Small intestine (tissue), 7 donors: ENCODE measurements around the gene ADAMTS15. TPM values are rescaled to one million over a fixed set of nuclear protein-coding genes. Genes with fewer than 3 reads are reported as not detected.

Experiments
- DNase-seq, 2 donors: peaks; one replicate each; pipeline versions ENCODE4 v3.0.0 to v3.0.0-alpha.2; 2013
- FAIRE-seq: peaks from 2 replicates; lab custom pipeline; 2012; peaks lifted over from hg19 to GRCh38; lab: Jason Lieb, UNC
- H3K27ac ChIP-seq, 3 donors: one replicate each; pipeline ENCODE4 v1.5.1; 2013; ENCODE audit warnings: low read length in 2 of 3, mild to moderate bottlenecking in 2 of 3, control low read depth in 1 of 3, inconsistent platforms in 1 of 3, low read depth in 1 of 3, moderate library complexity in 1 of 3
- H3K27me3 ChIP-seq, 3 donors: one replicate each; pipeline ENCODE4 v1.6.1; 2013; ENCODE audit warnings: low read length in 3 of 3, inconsistent platforms in 1 of 3; ENCODE audit not compliant: control insufficient read depth in 3 of 3, insufficient read depth in 3 of 3
- H3K36me3 ChIP-seq, 3 donors: one replicate each; pipeline ENCODE4 v1.6.1; 2013; ENCODE audit warnings: low read length in 3 of 3, inconsistent platforms in 1 of 3, low read depth in 1 of 3, mild to moderate bottlenecking in 1 of 3, moderate library complexity in 1 of 3; ENCODE audit not compliant: control insufficient read depth in 3 of 3, insufficient read depth in 2 of 3
- H3K4me1 ChIP-seq, 3 donors: one replicate each; pipeline ENCODE4 v1.6.1; 2013; ENCODE audit warnings: low read length in 2 of 3, inconsistent platforms in 1 of 3, low read depth in 1 of 3, mild to moderate bottlenecking in 1 of 3, moderate library complexity in 1 of 3; ENCODE audit not compliant: control insufficient read depth in 3 of 3, insufficient read depth in 2 of 3
- H3K4me3 ChIP-seq, 3 donors: one replicate each; pipeline ENCODE4 v1.5.1; 2013; ENCODE audit warnings: low read length in 3 of 3, control low read depth in 1 of 3, inconsistent platforms in 1 of 3, low read depth in 1 of 3, mild to moderate bottlenecking in 1 of 3, moderate library complexity in 1 of 3
- H3K9me3 ChIP-seq, 2 donors: one replicate each; pipeline ENCODE4 v1.6.1; 2013; ENCODE audit warnings: low read depth in 1 of 2, low read length in 1 of 2; ENCODE audit not compliant: control insufficient read depth in 2 of 2, insufficient read depth in 1 of 2
- WGBS, 3 donors: extraction: QIAGEN DNeasy Blood & Tissue Kit; methylation state at CpG; one replicate each; pipeline ENCODE4 v1.1.7; 2013; 5-methylcytosine and 5-hydroxymethylcytosine counted together
- polyA plus RNA-seq, 4 donors: library from polyadenylated mRNA; stranded (reverse) in 3 of 4; unstranded in 1 of 4; fragments of 200-250 nt in 3 of 4; fragments of 120-200 nt in 1 of 4; gene quantifications; one replicate each; pipeline versions ENCODE4 v1.2.1 to v1.2.3, GENCODE V29; 2013
- donor health status: healthy with polysubstance abuse.
- donor health status: control.
- donor health status: control.
- donor health status: Bipolar disorder and iron deficiency.
- donor health status: healthy.

The ADAMTS15 gene
- polyA plus RNA-seq, 4 donors, result 0.27 to 13.6 (median 7.2) TPM; not detected in 1

DNA sequence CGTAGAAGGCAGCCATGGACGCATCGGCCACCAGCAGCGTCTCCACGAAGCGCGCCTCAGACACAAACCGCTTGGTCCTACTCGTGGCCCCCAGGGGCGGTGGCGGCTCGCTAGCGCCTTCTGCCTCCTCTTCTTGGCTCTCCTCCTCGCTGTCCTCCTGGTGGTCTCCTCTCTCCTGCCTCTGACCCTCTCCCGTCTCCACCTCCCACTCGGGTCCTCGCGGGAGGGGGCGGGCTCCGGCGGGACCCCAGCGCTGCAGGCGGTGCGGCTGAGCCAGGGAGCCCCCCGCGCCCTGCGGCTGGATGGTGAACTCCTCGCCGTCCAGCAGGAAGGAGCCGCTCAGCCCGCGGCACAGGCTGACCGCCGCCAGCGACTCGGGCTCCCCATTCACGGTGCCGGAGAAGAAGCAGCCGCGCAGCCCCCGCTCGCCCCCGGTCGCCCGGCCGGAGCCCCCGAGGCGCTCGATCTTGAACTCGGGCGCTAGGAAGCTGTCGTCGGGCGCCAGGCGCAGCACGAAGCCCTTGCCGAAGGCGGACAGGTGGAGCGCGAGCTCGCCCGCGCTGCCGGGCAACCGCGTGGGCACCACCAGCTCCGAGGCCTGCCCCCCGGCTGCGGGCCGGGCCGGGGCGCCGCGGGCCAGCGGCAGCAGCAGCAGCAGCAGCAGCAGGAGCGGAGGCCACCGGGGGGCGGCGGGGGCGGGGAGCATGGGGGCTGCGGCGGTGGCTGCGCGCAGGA is 20.7 kb upstream of the ADAMTS15 start:
- FAIRE-seq (no peak), DNase-seq (peak in 1 of 2 donors; percentile 45)
- Histone ChIP-seq H3K27me3 (peaks cover 15 to 67% (median 18%) of the 10 kb centered on the region in 3 donors), H3K27ac (no peak overlapping the region), H3K4me1 (peaks cover 0 to 4% (median 0%) of the 10 kb centered on the region in 3 donors), H3K9me3 (no peaks in the 10 kb centered on the region), H3K4me3 (peak overlapping the region in 2 of 3 donors; percentile 19 to 40), H3K36me3 (no peaks in the 10 kb centered on the region)
- WGBS, 3 donors, result 1 to 3% (median 1%) methylated on average over 72 to 84 of the region's 84 CpGs

DNA sequence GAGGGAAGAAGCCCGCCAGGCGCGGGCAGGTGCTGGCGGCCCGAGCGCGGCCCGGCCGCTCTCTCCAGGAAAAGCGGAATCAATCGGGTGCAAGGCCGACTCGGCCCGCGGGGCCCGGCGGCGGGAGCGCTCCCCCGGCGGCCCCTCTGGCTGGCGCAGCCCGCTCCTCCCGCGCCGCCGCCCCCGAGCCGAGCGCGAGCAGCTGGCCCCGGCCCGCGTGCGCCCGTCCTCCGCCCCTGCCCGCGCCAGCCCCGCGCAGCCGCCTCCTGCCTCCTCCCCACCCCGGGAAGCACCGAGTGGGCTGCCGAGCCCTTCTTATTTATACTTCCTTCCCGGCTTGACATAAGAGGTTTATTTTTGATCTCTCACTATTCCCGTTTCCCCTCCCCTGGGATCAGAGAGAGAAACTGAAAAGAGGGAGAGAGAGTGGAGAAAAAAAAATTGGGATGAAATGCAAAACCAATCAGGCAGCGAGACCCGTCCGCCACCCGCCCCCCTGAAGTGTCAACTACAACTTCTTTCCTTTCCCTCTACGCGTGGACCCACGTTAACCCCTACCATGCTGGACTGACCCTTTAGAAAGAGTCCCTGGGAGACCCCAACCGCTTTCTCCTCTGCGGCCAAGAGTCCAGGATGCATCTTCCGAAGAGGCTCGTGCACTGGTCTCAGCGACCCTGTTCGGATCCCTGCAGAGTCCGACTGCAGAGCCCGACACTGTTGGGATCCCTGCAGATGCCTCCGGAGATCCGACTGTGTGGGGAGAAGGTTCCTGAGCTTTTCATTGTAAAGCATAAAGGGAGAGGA is 19.9 kb upstream of the ADAMTS15 start, which contains the start of gene ADAMTS8:
Gene ADAMTS8 (minus strand): TSS at position 294 of the 804 bp plus-strand sequence. CDS start 323 bp downstream, outside the sequence.
- Histone ChIP-seq H3K4me3 (peak within 1 kb of the TSS in 2 of 3 donors; percentile 19 to 40), H3K27me3 (peaks cover 15 to 64% (median 18%) of the 10 kb centered on the region in 3 donors), H3K27ac (no peak within 1 kb of the TSS), H3K4me1 (peaks cover 0 to 4% (median 0%) of the 10 kb centered on the region in 3 donors), H3K9me3 (no peaks in the 10 kb centered on the region), H3K36me3 (no peaks in the 10 kb centered on the region)
- FAIRE-seq, result no peak
- 3 to 6% (median 4%) methylated on average over 37 to 64 of the region's 64 CpGs for WGBS, 3 donors
- DNase-seq, result peak in 1 of 2 donors; percentile 36

GRCh38 chr11:130429120-130429681 is 19.2 kb upstream of the ADAMTS15 start:
- no peak overlapping the region for H3K4me3 ChIP-seq
- H3K27ac ChIP-seq, result no peak overlapping the region
- peaks cover 0 to 4% (median 0%) of the 10 kb centered on the region in 3 donors for H3K4me1 ChIP-seq
- no peaks in the 10 kb centered on the region for H3K9me3 ChIP-seq
- peaks cover 15 to 57% (median 18%) of the 10 kb centered on the region in 3 donors for H3K27me3 ChIP-seq
- FAIRE-seq (no peak), DNase-seq (no peak)
- H3K36me3 ChIP-seq, result no peaks in the 10 kb centered on the region
- 43 to 57% (median 47%) methylated on average over 2 of the region's 2 CpGs for WGBS, 3 donors

GRCh38 chr11:130429983-130430382 is 18.5 kb upstream of the ADAMTS15 start:
- peaks cover 0 to 4% (median 0%) of the 10 kb centered on the region in 3 donors for H3K4me1 ChIP-seq
- H3K27me3 ChIP-seq, result peaks cover 15 to 50% (median 18%) of the 10 kb centered on the region in 3 donors
- H3K36me3 ChIP-seq, result no peaks in the 10 kb centered on the region
- H3K27ac ChIP-seq, result no peak overlapping the region
- DNase-seq (no peak), FAIRE-seq (no peak)
- H3K9me3 ChIP-seq, result no peaks in the 10 kb centered on the region
- WGBS, 3 donors, result 54 to 62% (median 58%) methylated on average over 3 of the region's 3 CpGs
- H3K4me3 ChIP-seq, result no peak overlapping the region

DNA sequence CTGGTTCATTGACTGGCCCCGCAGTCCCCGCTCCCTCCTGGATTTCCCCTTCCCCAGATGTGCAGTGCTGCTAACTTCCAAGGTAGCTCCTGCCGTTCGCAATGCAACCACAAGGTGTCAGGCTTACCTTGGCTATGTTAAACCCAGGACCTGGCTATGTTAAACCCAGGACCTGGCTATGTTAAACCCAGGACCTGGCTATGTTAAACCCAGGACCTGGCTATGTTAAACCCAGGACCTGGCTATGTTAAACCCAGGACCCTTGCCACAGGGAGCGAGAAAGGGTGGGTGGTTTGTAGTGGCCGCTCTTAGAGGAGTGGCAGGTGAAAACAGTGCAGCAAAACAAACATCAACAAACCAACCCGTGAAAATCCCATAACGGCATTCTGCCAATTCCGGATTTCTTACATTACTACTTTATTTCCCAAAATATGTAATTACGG is 17.1 kb upstream of the ADAMTS15 start:
- no peaks in the 10 kb centered on the region for H3K36me3 ChIP-seq
- H3K27me3 ChIP-seq, result peaks cover 14 to 38% (median 18%) of the 10 kb centered on the region in 3 donors
- peaks cover 0 to 12% (median 0%) of the 10 kb centered on the region in 3 donors for H3K4me1 ChIP-seq
- no peak for FAIRE-seq
- WGBS, 3 donors, result 15 to 16% (median 16%) methylated on average over 10 of the region's 10 CpGs
- DNase-seq, result peak; percentile 64 to 78
- H3K4me3 ChIP-seq, result no peak overlapping the region
- no peaks in the 10 kb centered on the region for H3K9me3 ChIP-seq
- no peak overlapping the region for H3K27ac ChIP-seq

GRCh38 chr11:130431801-130432200 is 16.6 kb upstream of the ADAMTS15 start:
- peaks cover 9 to 33% (median 13%) of the 10 kb centered on the region in 3 donors for H3K27me3 ChIP-seq
- H3K27ac ChIP-seq, result no peak overlapping the region
- peaks cover 0 to 12% (median 0%) of the 10 kb centered on the region in 3 donors for H3K4me1 ChIP-seq
- no peak for FAIRE-seq
- no peak for DNase-seq
- H3K4me3 ChIP-seq, result no peak overlapping the region
- no peaks in the 10 kb centered on the region for H3K9me3 ChIP-seq
- no peaks in the 10 kb centered on the region for H3K36me3 ChIP-seq
- 60 to 78% (median 66%) methylated on average over 3 of the region's 3 CpGs for WGBS, 3 donors

GRCh38 chr11:130433357-130433756 is 15.1 kb upstream of the ADAMTS15 start:
- no peak overlapping the region for H3K27ac ChIP-seq
- no peak overlapping the region for H3K4me3 ChIP-seq
- peaks cover 0 to 7% (median 0%) of the 10 kb centered on the region in 3 donors for H3K4me1 ChIP-seq
- H3K9me3 ChIP-seq, result no peaks in the 10 kb centered on the region
- 71 to 75% (median 75%) methylated on average over 4 of the region's 4 CpGs for WGBS, 3 donors
- H3K36me3 ChIP-seq, result no peaks in the 10 kb centered on the region
- no peak for DNase-seq
- peaks cover 6 to 24% (median 9%) of the 10 kb centered on the region in 3 donors for H3K27me3 ChIP-seq
- FAIRE-seq, result no peak
